ENCODE results near the gene TOMM40L.
A peak's percentile ranks its signal among the peaks of the same experiment; 100 is the strongest.

Gene TOMM40L

GRCh38 chr1:161225534-161226319 lies at the start of gene TOMM40L:
Gene TOMM40L, plus strand, starts transcription at chr1:161226060. Its CDS starts 430 bp downstream, at chr1:161226490.
- DNase-seq (ENCODE audit: low read depth), result peak; percentile 73

GRCh38 chr1:161176468-161177111 lies 49.3 kb upstream of the TOMM40L start:
- DNase-seq (ENCODE audit: low read depth), result no peak

- peak; percentile 94 for DNase-seq (ENCODE audit: low read depth)
Observed at GRCh38 chr1:161177112-161177935, 48.5 kb upstream of the TOMM40L start, which contains the start of gene B4GALT3. Gene B4GALT3, minus strand, starts transcription at chr1:161177507. Its CDS starts 1,447 bp downstream, at chr1:161176060.

- DNase-seq (ENCODE audit: low read depth), result no peak
Observed at GRCh38 chr1:161177936-161178244, 48.0 kb upstream of the TOMM40L start.

GRCh38 chr1:161179698-161180097 lies 46.2 kb upstream of the TOMM40L start:
- DNase-seq (ENCODE audit: low read depth), result no peak

GRCh38 chr1:161180639-161181038 lies 45.2 kb upstream of the TOMM40L start:
- no peak for DNase-seq (ENCODE audit: low read depth)

- DNase-seq (ENCODE audit: low read depth), result peak; percentile 41
Observed at GRCh38 chr1:161182214-161182613, 43.6 kb upstream of the TOMM40L start.

- peak; percentile 35 for DNase-seq (ENCODE audit: low read depth)
Observed at GRCh38 chr1:161185282-161185682, 40.6 kb upstream of the TOMM40L start.

GRCh38 chr1:161185732-161186311 lies 40.0 kb upstream of the TOMM40L start:
- no peak for DNase-seq (ENCODE audit: low read depth)

GRCh38 chr1:161187311-161187710 lies 38.5 kb upstream of the TOMM40L start:
- DNase-seq (ENCODE audit: low read depth), result no peak

GRCh38 chr1:161188381-161188780 lies 37.5 kb upstream of the TOMM40L start:
- DNase-seq (ENCODE audit: low read depth), result no peak

GRCh38 chr1:161189036-161189435 lies 36.8 kb upstream of the TOMM40L start:
- no peak for DNase-seq (ENCODE audit: low read depth)

- DNase-seq (ENCODE audit: low read depth), result no peak
Observed at GRCh38 chr1:161190962-161191521, 34.8 kb upstream of the TOMM40L start.

- no peak for DNase-seq (ENCODE audit: low read depth)
Observed at GRCh38 chr1:161191971-161192370, 33.9 kb upstream of the TOMM40L start.

GRCh38 chr1:161192476-161193465 lies 33.1 kb upstream of the TOMM40L start:
- peak; percentile 36 for DNase-seq (ENCODE audit: low read depth)

- DNase-seq (ENCODE audit: low read depth), result no peak
Observed at GRCh38 chr1:161193561-161194235, 32.2 kb upstream of the TOMM40L start.

GRCh38 chr1:161195171-161195570 lies 30.7 kb upstream of the TOMM40L start:
- no peak for DNase-seq (ENCODE audit: low read depth)

- DNase-seq (ENCODE audit: low read depth), result no peak
Observed at GRCh38 chr1:161196111-161196510, 29.7 kb upstream of the TOMM40L start.

- no peak for DNase-seq (ENCODE audit: low read depth)
Observed at GRCh38 chr1:161196521-161197451, 29.1 kb upstream of the TOMM40L start.
